OCI-LY3 (cell line): ENCODE measurements around the gene PDE7B.

Experiments used
- EZH2phosphoT487 ChIP-seq: fragments of 200-600 bp; shearing (Covaris generic); IDR thresholded peaks from 2 replicates; pipeline ENCODE4 v1.6.1; 2018; ENCODE audit warnings: antibody characterized with exemption, mixed run types, low read depth
- TF ChIP-seq, protein P1 (sequence below): fragments of 200-600, 300-600 bp; sonication (generic); IDR thresholded peaks from 2 replicates; pipeline ENCODE4 v1.5.1; 2014; ENCODE audit warnings: antibody characterized with exemption, low read length, low read depth

- TF ChIP-seq, protein P1, sequence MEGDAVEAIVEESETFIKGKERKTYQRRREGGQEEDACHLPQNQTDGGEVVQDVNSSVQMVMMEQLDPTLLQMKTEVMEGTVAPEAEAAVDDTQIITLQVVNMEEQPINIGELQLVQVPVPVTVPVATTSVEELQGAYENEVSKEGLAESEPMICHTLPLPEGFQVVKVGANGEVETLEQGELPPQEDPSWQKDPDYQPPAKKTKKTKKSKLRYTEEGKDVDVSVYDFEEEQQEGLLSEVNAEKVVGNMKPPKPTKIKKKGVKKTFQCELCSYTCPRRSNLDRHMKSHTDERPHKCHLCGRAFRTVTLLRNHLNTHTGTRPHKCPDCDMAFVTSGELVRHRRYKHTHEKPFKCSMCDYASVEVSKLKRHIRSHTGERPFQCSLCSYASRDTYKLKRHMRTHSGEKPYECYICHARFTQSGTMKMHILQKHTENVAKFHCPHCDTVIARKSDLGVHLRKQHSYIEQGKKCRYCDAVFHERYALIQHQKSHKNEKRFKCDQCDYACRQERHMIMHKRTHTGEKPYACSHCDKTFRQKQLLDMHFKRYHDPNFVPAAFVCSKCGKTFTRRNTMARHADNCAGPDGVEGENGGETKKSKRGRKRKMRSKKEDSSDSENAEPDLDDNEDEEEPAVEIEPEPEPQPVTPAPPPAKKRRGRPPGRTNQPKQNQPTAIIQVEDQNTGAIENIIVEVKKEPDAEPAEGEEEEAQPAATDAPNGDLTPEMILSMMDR: no peak
- TF ChIP-seq EZH2phosphoT487: no peak
These were observed 9.7 kb downstream of the PDE7B start for GRCh38 chr6:135861189-135861588.
